ENCODE measurements around the gene KIAA1217.

DNA sequence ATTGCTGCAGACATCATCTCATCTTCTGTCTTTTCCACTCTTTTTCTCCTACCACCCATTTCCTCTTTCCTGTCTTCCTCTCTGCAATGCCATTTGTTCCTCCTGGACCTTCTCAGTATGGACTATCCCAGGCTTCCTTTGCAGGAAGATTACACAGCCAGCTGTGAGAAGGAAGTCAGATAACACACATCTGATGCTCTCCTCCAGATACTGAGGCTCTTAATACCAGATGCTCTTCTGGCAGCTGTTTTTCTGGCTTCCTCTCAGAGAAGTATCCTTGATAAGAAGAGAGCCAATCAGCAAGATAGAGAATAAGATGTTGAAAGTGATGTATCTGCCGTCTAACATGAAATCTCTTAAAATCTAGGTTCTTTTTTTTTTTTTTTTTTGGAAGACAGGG lies 14.4 kb downstream of the KIAA1217 start:
- TF ChIP-seq, protein P1, sequence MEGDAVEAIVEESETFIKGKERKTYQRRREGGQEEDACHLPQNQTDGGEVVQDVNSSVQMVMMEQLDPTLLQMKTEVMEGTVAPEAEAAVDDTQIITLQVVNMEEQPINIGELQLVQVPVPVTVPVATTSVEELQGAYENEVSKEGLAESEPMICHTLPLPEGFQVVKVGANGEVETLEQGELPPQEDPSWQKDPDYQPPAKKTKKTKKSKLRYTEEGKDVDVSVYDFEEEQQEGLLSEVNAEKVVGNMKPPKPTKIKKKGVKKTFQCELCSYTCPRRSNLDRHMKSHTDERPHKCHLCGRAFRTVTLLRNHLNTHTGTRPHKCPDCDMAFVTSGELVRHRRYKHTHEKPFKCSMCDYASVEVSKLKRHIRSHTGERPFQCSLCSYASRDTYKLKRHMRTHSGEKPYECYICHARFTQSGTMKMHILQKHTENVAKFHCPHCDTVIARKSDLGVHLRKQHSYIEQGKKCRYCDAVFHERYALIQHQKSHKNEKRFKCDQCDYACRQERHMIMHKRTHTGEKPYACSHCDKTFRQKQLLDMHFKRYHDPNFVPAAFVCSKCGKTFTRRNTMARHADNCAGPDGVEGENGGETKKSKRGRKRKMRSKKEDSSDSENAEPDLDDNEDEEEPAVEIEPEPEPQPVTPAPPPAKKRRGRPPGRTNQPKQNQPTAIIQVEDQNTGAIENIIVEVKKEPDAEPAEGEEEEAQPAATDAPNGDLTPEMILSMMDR (conservative IDR thresholded peaks at IDR 0.05; ENCODE audit: low read depth, low read length) = no peak
- no peak for TF ChIP-seq POLR2A (IDR thresholded peaks at IDR 0.05; ENCODE audit: low read depth, low read length)
- no peak for TF ChIP-seq MXI1 (IDR thresholded peaks at IDR 0.05; ENCODE audit: borderline replicate concordance, low read depth, low read length)
- no peak for TF ChIP-seq RFX5 (IDR thresholded peaks at IDR 0.05; ENCODE audit: low read depth, low read length)
- TF ChIP-seq RAD21 (IDR thresholded peaks at IDR 0.05; ENCODE audit: low read length) = no peak
- TF ChIP-seq, protein P2, sequence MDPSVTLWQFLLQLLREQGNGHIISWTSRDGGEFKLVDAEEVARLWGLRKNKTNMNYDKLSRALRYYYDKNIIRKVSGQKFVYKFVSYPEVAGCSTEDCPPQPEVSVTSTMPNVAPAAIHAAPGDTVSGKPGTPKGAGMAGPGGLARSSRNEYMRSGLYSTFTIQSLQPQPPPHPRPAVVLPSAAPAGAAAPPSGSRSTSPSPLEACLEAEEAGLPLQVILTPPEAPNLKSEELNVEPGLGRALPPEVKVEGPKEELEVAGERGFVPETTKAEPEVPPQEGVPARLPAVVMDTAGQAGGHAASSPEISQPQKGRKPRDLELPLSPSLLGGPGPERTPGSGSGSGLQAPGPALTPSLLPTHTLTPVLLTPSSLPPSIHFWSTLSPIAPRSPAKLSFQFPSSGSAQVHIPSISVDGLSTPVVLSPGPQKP (IDR thresholded peaks at IDR 0.05; ENCODE audit: borderline replicate concordance, low read depth, low read length) = no peak
- no peak for TF ChIP-seq BHLHE40 (IDR thresholded peaks at IDR 0.05; ENCODE audit: low read depth, low read length)
- TF ChIP-seq FOS (IDR thresholded peaks at IDR 0.05; ENCODE audit: low read depth, low read length) = no peak
